ENCODE measurements around the gene PHEX. TPM values are rescaled to one million over a fixed set of nuclear protein-coding genes. Genes with fewer than 3 reads are reported as not detected.

Gene PHEX
- polyA plus RNA-seq, 1 donor (not counting 4 experiments of a cell fraction or from before 2014, with no cell fraction given) = 0.80 TPM

- peak; percentile 95 for FAIRE-seq
- dilution Hi-C loops (cut with MboI; ENCODE audit: extremely low pct_ligation_motif_present, low sequenced_read_pairs) = no loop called here
- Histone ChIP-seq H3K79me2 (ENCODE audit: control insufficient read depth, insufficient read depth, low read length) (no peaks in the 10 kb centered on the region), H3K9ac (ENCODE audit: control insufficient read depth, extremely low read depth, insufficient read depth, low read length) (peak overlapping the region; percentile 68), H3K4me3 (ENCODE audit: control insufficient read depth in 2 of 3, extremely low read depth in 1 of 3, insufficient read depth in 2 of 3, low read depth in 1 of 3, low read length in 3 of 3) (peak overlapping the region in 2 of 3 experiments; percentile 50 to 52), H2AFZ (ENCODE audit: control insufficient read depth, low read length) (peak overlapping the region; percentile 32), H3K27me3 (ENCODE audit: control insufficient read depth, extremely low read depth, insufficient read depth, low read length) (no peaks in the 10 kb centered on the region), H3K36me3 (ENCODE audit: control insufficient read depth in 2 of 2, extremely low read depth in 1 of 2, insufficient read depth in 2 of 2, low read length in 2 of 2) (no peaks in the 10 kb centered on the region), H3K9me1 (ENCODE audit: control insufficient read depth, extremely low read depth, insufficient read depth, low read length) (no peaks in the 10 kb centered on the region), H3K9me3 (ENCODE audit: control insufficient read depth, low read depth, low read length) (no peaks in the 10 kb centered on the region), H3K4me2 (ENCODE audit: control insufficient read depth, extremely low read depth, insufficient read depth, low read depth, low read length) (peak overlapping the region; percentile 88), H4K20me1 (ENCODE audit: control insufficient read depth, extremely low read depth, insufficient read depth, low read length) (no peaks in the 10 kb centered on the region), H3K4me1 (ENCODE audit: control insufficient read depth, extremely low read depth, insufficient read depth, low read length) (peaks cover 26% of the 10 kb centered on the region), H3K27ac (ENCODE audit: control insufficient read depth, insufficient read depth, low read length) (peak overlapping the region; percentile 91)
- no peak for TF ChIP-seq EZH2 (IDR thresholded peaks at IDR 0.05; ENCODE audit: low read length)
- TF ChIP-seq, protein P1, sequence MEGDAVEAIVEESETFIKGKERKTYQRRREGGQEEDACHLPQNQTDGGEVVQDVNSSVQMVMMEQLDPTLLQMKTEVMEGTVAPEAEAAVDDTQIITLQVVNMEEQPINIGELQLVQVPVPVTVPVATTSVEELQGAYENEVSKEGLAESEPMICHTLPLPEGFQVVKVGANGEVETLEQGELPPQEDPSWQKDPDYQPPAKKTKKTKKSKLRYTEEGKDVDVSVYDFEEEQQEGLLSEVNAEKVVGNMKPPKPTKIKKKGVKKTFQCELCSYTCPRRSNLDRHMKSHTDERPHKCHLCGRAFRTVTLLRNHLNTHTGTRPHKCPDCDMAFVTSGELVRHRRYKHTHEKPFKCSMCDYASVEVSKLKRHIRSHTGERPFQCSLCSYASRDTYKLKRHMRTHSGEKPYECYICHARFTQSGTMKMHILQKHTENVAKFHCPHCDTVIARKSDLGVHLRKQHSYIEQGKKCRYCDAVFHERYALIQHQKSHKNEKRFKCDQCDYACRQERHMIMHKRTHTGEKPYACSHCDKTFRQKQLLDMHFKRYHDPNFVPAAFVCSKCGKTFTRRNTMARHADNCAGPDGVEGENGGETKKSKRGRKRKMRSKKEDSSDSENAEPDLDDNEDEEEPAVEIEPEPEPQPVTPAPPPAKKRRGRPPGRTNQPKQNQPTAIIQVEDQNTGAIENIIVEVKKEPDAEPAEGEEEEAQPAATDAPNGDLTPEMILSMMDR (optimal IDR thresholded peaks at IDR 0.05 in 1 of 3, IDR thresholded peaks at IDR 0.05 in 1 of 3, conservative IDR thresholded peaks at IDR 0.05 in 1 of 3; ENCODE audit: extremely low read depth in 1 of 3, insufficient read depth in 2 of 3, low read length in 3 of 3) = peak in 1 of 3 experiments; percentile 8
- DNase-seq (ENCODE audit: low read depth, low spot score) = no peak
Observed at GRCh38 chrX:22135171-22135711, 103.1 kb downstream of the PHEX start.

GRCh38 chrX:22135994-22136684 lies 104.0 kb downstream of the PHEX start:
- peak; percentile 90 for FAIRE-seq

More at GRCh38 chrX:22135994-22136684, 104.0 kb downstream of the PHEX start:
- TF ChIP-seq, protein P1 (optimal IDR thresholded peaks at IDR 0.05 in 1 of 3, IDR thresholded peaks at IDR 0.05 in 1 of 3, conservative IDR thresholded peaks at IDR 0.05 in 1 of 3; ENCODE audit: extremely low read depth in 1 of 3, insufficient read depth in 2 of 3, low read length in 3 of 3) = peak; percentile 41 to 60 (median 56)
- TF ChIP-seq EZH2 (IDR thresholded peaks at IDR 0.05; ENCODE audit: low read length) = no peak
- H3K36me3 ChIP-seq (ENCODE audit: control insufficient read depth in 2 of 2, extremely low read depth in 1 of 2, insufficient read depth in 2 of 2, low read length in 2 of 2) = no peaks in the 10 kb centered on the region
- H3K9me1 ChIP-seq (ENCODE audit: control insufficient read depth, extremely low read depth, insufficient read depth, low read length) = no peaks in the 10 kb centered on the region
- no peaks in the 10 kb centered on the region for H3K27me3 ChIP-seq (ENCODE audit: control insufficient read depth, extremely low read depth, insufficient read depth, low read length)
- H3K79me2 ChIP-seq (ENCODE audit: control insufficient read depth, insufficient read depth, low read length) = no peaks in the 10 kb centered on the region
- no peak for DNase-seq (ENCODE audit: low read depth, low spot score)
- H3K9me3 ChIP-seq (ENCODE audit: control insufficient read depth, low read depth, low read length) = no peaks in the 10 kb centered on the region
- peak overlapping the region; percentile 88 for H3K4me2 ChIP-seq (ENCODE audit: control insufficient read depth, extremely low read depth, insufficient read depth, low read depth, low read length)
- H3K9ac ChIP-seq (ENCODE audit: control insufficient read depth, extremely low read depth, insufficient read depth, low read length) = peak overlapping the region; percentile 68
- dilution Hi-C loops (cut with MboI; ENCODE audit: extremely low pct_ligation_motif_present, low sequenced_read_pairs) = no loop called here
- H4K20me1 ChIP-seq (ENCODE audit: control insufficient read depth, extremely low read depth, insufficient read depth, low read length) = no peaks in the 10 kb centered on the region
- H2AFZ ChIP-seq (ENCODE audit: control insufficient read depth, low read length) = peak overlapping the region; percentile 69
- H3K4me1 ChIP-seq (ENCODE audit: control insufficient read depth, extremely low read depth, insufficient read depth, low read length) = peaks cover 30% of the 10 kb centered on the region
- H3K4me3 ChIP-seq (ENCODE audit: control insufficient read depth in 2 of 3, extremely low read depth in 1 of 3, insufficient read depth in 2 of 3, low read depth in 1 of 3, low read length in 3 of 3) = peak overlapping the region in 2 of 3 experiments; percentile 8 to 50
- peak overlapping the region; percentile 91 for H3K27ac ChIP-seq (ENCODE audit: control insufficient read depth, insufficient read depth, low read length)
